Caco-2 (cell line): ENCODE results near the gene GPR17. TPM values are rescaled to one million over a fixed set of nuclear protein-coding genes. Genes with fewer than 3 reads are reported as not detected.

ENCODE experiments used
- BruUV-seq: library from RNA; stranded (reverse); fragments of 400-500 nt; replicated peaks from 2 replicates; lab custom pipeline; 2021; lab: Mats Ljungman, UMichigan
- CTCF ChIA-PET: fragments of 300-600 bp; sonication (Branson Sonifier 250); formaldehyde crosslinking; loops from one replicate; lab custom pipeline; 2022; ENCODE audit warnings: antibody characterized with exemption; lab: Charles Lee
- POLR2A ChIA-PET: fragments of 300-600 bp; sonication (Branson Sonifier 250); formaldehyde crosslinking; loops from one replicate; lab custom pipeline; 2022; ENCODE audit warnings: antibody characterized with exemption; lab: Charles Lee
- DNase-seq, 2 experiments: peaks; one replicate each; pipeline versions ENCODE4 v3.0.0 to v3.0.0-alpha.2; 2020 to 2022
- H3K27me3 ChIP-seq: replicated peaks from 2 replicates; pipeline ENCODE4 v1.6.0; 2011; ENCODE audit warnings: low read length; ENCODE audit not compliant: control insufficient read depth, insufficient read depth
- H3K36me3 ChIP-seq: 2 replicates; pipeline ENCODE4 v1.5.1; 2011; ENCODE audit warnings: low read length; ENCODE audit not compliant: control insufficient read depth, insufficient read depth
- H3K4me1 ChIP-seq: fragments of 250-450 bp; sonication (Bioruptor Pico); 2 replicates; pipeline ENCODE4 v1.5.1; 2020; ENCODE audit warnings: mild to moderate bottlenecking
- H3K4me3 ChIP-seq: 2 replicates; pipeline ENCODE4 v1.5.1; 2011; ENCODE audit warnings: low read depth, mild to moderate bottlenecking, control low read depth, low read length
- H3K9me3 ChIP-seq: fragments of 250-450 bp; sonication (Bioruptor Pico); 2 replicates; pipeline ENCODE4 v1.5.1; 2020; ENCODE audit warnings: mild to moderate bottlenecking, moderate library complexity
- H3K27ac Mint-ChIP-seq: one replicate; pipeline ENCODE4 v1.8.0; 2022; ENCODE audit warnings: mixed read lengths; ENCODE audit not compliant: unreplicated experiment
- H3K27me3 Mint-ChIP-seq: one replicate; pipeline ENCODE4 v1.8.0; 2022; ENCODE audit warnings: mixed read lengths; ENCODE audit not compliant: insufficient read depth, unreplicated experiment
- H3K36me3 Mint-ChIP-seq: one replicate; pipeline ENCODE4 v1.8.0; 2022; ENCODE audit warnings: mild to moderate bottlenecking, mixed read lengths; ENCODE audit not compliant: insufficient read depth, unreplicated experiment
- H3K4me1 Mint-ChIP-seq: one replicate; pipeline ENCODE4 v1.8.0; 2022; ENCODE audit warnings: low read depth, mixed read lengths; ENCODE audit not compliant: unreplicated experiment
- H3K4me3 Mint-ChIP-seq: one replicate; pipeline ENCODE4 v1.8.0; 2022; ENCODE audit warnings: mild to moderate bottlenecking, moderate library complexity, mixed read lengths; ENCODE audit not compliant: unreplicated experiment
- H3K9me3 Mint-ChIP-seq: one replicate; pipeline ENCODE4 v1.8.0; 2022; ENCODE audit warnings: mixed read lengths; ENCODE audit not compliant: unreplicated experiment
- CTCF ChIP-seq, 2 experiments: fragments of 200-600 bp in 1 of 2; IDR thresholded peaks; 1 replicate in 1 of 2; 2 replicates in 1 of 2; pipeline versions ENCODE4 v1.5.1 to v1.8.0; 2011 to 2022; ENCODE audit warnings: antibody characterized with exemption in 1 of 2, control low read depth in 1 of 2, inconsistent platforms in 1 of 2, low read depth in 1 of 2, low read length in 1 of 2, mild to moderate bottlenecking in 1 of 2, moderate library complexity in 1 of 2; ENCODE audit not compliant: insufficient read depth in 1 of 2, severe bottlenecking in 1 of 2, unreplicated experiment in 1 of 2
- intact Hi-C: fragments of 100-400 bp; cut with micrococcal nuclease; formaldehyde crosslinking; loops from one replicate; pipeline ENCODE4 v1.10.0; 2022; ENCODE audit not compliant: unreplicated experiment
- total RNA-seq: library from RNA; stranded (reverse); gene quantifications from 2 replicates; pipeline ENCODE4 v1.2.3, GENCODE V29; 2022

Gene GPR17
- total RNA-seq, 1 experiment from 2014 or later, result not detected

GRCh38 chr2:127628767-127629614 is 17.0 kb upstream of the GPR17 start:
- H3K36me3 Mint-ChIP-seq, result no peaks in the 10 kb centered on the region
- H3K4me3 Mint-ChIP-seq, result no peak overlapping the region
- no peak for TF ChIP-seq CTCF (IDR thresholded peaks at IDR 0.05; ENCODE audit: insufficient read depth in 1 of 2, low read depth in 1 of 2, low read length in 1 of 2, severe bottlenecking in 1 of 2, unreplicated experiment in 1 of 2)
- intact Hi-C loops, result no loop called here
- no peaks in the 10 kb centered on the region for H3K36me3 ChIP-seq
- H3K4me1 Mint-ChIP-seq, result no peaks in the 10 kb centered on the region
- CTCF ChIA-PET, result no interaction called here
- no peaks in the 10 kb centered on the region for H3K9me3 ChIP-seq
- H3K27me3 ChIP-seq, result no peaks in the 10 kb centered on the region
- POLR2A ChIA-PET, result no interaction called here
- no peaks in the 10 kb centered on the region for H3K9me3 Mint-ChIP-seq
- no peaks in the 10 kb centered on the region for H3K4me1 ChIP-seq
- no peak for DNase-seq
- no peak overlapping the region for H3K4me3 ChIP-seq
- H3K27ac Mint-ChIP-seq, result no peak overlapping the region
- no TSS peak for BruUV-seq
- H3K27me3 Mint-ChIP-seq, result peaks cover 2% of the 10 kb centered on the region

GRCh38 chr2:127629637-127630036 is 16.3 kb upstream of the GPR17 start:
- POLR2A ChIA-PET, result no interaction called here
- no peak for TF ChIP-seq CTCF (IDR thresholded peaks at IDR 0.05; ENCODE audit: insufficient read depth in 1 of 2, low read depth in 1 of 2, low read length in 1 of 2, severe bottlenecking in 1 of 2, unreplicated experiment in 1 of 2)
- no TSS peak for BruUV-seq
- Mint-ChIP-seq H3K4me1 (no peaks in the 10 kb centered on the region), H3K9me3 (no peaks in the 10 kb centered on the region), H3K27ac (no peak overlapping the region), H3K4me3 (no peak overlapping the region), H3K36me3 (no peaks in the 10 kb centered on the region), H3K27me3 (peaks cover 2% of the 10 kb centered on the region)
- H3K9me3 ChIP-seq, result no peaks in the 10 kb centered on the region
- no peak overlapping the region for H3K4me3 ChIP-seq
- H3K4me1 ChIP-seq, result no peaks in the 10 kb centered on the region
- no peaks in the 10 kb centered on the region for H3K27me3 ChIP-seq
- no peak for DNase-seq
- CTCF ChIA-PET, result no interaction called here
- intact Hi-C loops, result no loop called here
- H3K36me3 ChIP-seq, result no peaks in the 10 kb centered on the region

GRCh38 chr2:127630096-127630863 is 15.7 kb upstream of the GPR17 start:
- H3K4me1 Mint-ChIP-seq, result no peaks in the 10 kb centered on the region
- Histone ChIP-seq H3K4me3 (no peak overlapping the region), H3K4me1 (no peaks in the 10 kb centered on the region), H3K36me3 (no peaks in the 10 kb centered on the region), H3K27me3 (no peaks in the 10 kb centered on the region), H3K9me3 (no peaks in the 10 kb centered on the region)
- no peak for DNase-seq
- no TSS peak for BruUV-seq
- ChIA-PET CTCF (no interaction called here), POLR2A (no interaction called here)
- peaks cover 2% of the 10 kb centered on the region for H3K27me3 Mint-ChIP-seq
- no peaks in the 10 kb centered on the region for H3K9me3 Mint-ChIP-seq
- no peak overlapping the region for H3K27ac Mint-ChIP-seq
- no peaks in the 10 kb centered on the region for H3K36me3 Mint-ChIP-seq
- no peak for TF ChIP-seq CTCF (IDR thresholded peaks at IDR 0.05; ENCODE audit: insufficient read depth in 1 of 2, low read depth in 1 of 2, low read length in 1 of 2, severe bottlenecking in 1 of 2, unreplicated experiment in 1 of 2)
- intact Hi-C loops, result no loop called here
- H3K4me3 Mint-ChIP-seq, result no peak overlapping the region
